COR-L47 (cell line): Measurements from ENCODE around the gene DNMBP.
"Not testable (repeated sequence)": the region's sequence is repeated elsewhere in the genome, so short reads cannot be mapped to it uniquely, and the experiment has no call there.

Source experiments
- DNase-seq: peaks from one replicate; lab custom pipeline; 2025; lab: John Stamatoyannopoulos, UW

Gene DNMBP

GRCh38 chr10:99958302-99958701 lies 51.4 kb downstream of the DNMBP start:
- DNase-seq: no peak

GRCh38 chr10:99953510-99953909 lies 56.2 kb downstream of the DNMBP start:
- not testable (repeated sequence) for DNase-seq

GRCh38 chr10:99952799-99953198 lies 56.9 kb downstream of the DNMBP start:
- no peak for DNase-seq

GRCh38 chr10:99946051-99946450 lies 63.7 kb downstream of the DNMBP start:
- not testable (repeated sequence) for DNase-seq

- no peak for DNase-seq
These were observed 64.5 kb downstream of the DNMBP start for GRCh38 chr10:99945263-99945662.

GRCh38 chr10:99944860-99945259 lies 64.9 kb downstream of the DNMBP start:
- DNase-seq: no peak

- DNase-seq: no peak
These were observed 65.8 kb downstream of the DNMBP start for GRCh38 chr10:99943908-99944307.

- no peak for DNase-seq
These were observed 67.6 kb downstream of the DNMBP start for GRCh38 chr10:99941942-99942820.

GRCh38 chr10:99938563-99938962 lies 71.2 kb downstream of the DNMBP start:
- DNase-seq: no peak

- DNase-seq: no peak
These were observed 72.1 kb downstream of the DNMBP start for GRCh38 chr10:99937630-99938029.

- DNase-seq: not testable (repeated sequence)
These were observed 77.4 kb downstream of the DNMBP start for GRCh38 chr10:99932203-99932957.

GRCh38 chr10:99930731-99931550 lies 78.8 kb downstream of the DNMBP start:
- no peak for DNase-seq

GRCh38 chr10:99929360-99929759 lies 80.4 kb downstream of the DNMBP start:
- no peak for DNase-seq

GRCh38 chr10:99927721-99928280 lies 81.9 kb downstream of the DNMBP start:
- no peak for DNase-seq

- no peak for DNase-seq
These were observed 82.6 kb downstream of the DNMBP start for GRCh38 chr10:99926925-99927720.

- no peak for DNase-seq
These were observed 85.1 kb downstream of the DNMBP start for GRCh38 chr10:99924451-99925255.

- DNase-seq: no peak
These were observed 87.8 kb downstream of the DNMBP start for GRCh38 chr10:99921948-99922347.

- no peak for DNase-seq
These were observed 88.8 kb downstream of the DNMBP start for GRCh38 chr10:99920901-99921300.

GRCh38 chr10:99920486-99920885 lies 89.3 kb downstream of the DNMBP start:
- DNase-seq: no peak
